Measurements from ENCODE around the gene RAB31.

DNA sequence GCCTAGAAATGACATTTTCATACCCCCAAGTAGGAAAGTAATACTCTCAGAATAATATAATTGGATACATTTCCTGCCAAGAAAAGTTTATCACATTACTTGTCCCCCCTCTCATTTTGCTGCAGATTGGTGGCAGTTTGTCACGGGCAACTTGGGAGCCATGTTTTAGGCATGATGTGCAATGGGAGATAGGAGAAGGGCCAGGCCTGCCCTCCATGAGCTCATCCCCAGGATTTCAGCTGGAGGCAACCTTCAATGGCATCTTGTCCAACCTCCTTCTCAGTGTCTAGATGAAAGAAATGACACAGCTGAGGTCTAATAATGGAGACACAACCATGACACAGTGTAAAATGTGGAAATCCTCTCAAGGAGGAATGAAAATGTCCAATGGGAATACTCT, 11.4 kb upstream of the RAB31 start:
- TF ChIP-seq, protein P1, sequence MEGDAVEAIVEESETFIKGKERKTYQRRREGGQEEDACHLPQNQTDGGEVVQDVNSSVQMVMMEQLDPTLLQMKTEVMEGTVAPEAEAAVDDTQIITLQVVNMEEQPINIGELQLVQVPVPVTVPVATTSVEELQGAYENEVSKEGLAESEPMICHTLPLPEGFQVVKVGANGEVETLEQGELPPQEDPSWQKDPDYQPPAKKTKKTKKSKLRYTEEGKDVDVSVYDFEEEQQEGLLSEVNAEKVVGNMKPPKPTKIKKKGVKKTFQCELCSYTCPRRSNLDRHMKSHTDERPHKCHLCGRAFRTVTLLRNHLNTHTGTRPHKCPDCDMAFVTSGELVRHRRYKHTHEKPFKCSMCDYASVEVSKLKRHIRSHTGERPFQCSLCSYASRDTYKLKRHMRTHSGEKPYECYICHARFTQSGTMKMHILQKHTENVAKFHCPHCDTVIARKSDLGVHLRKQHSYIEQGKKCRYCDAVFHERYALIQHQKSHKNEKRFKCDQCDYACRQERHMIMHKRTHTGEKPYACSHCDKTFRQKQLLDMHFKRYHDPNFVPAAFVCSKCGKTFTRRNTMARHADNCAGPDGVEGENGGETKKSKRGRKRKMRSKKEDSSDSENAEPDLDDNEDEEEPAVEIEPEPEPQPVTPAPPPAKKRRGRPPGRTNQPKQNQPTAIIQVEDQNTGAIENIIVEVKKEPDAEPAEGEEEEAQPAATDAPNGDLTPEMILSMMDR (IDR thresholded peaks at IDR 0.05) = no peak
- no peak for TF ChIP-seq POLR2A (IDR thresholded peaks at IDR 0.05)

All from uterus (tissue), 2 donors.